ENCODE results near the gene RTN1.

Gene RTN1

DNA sequence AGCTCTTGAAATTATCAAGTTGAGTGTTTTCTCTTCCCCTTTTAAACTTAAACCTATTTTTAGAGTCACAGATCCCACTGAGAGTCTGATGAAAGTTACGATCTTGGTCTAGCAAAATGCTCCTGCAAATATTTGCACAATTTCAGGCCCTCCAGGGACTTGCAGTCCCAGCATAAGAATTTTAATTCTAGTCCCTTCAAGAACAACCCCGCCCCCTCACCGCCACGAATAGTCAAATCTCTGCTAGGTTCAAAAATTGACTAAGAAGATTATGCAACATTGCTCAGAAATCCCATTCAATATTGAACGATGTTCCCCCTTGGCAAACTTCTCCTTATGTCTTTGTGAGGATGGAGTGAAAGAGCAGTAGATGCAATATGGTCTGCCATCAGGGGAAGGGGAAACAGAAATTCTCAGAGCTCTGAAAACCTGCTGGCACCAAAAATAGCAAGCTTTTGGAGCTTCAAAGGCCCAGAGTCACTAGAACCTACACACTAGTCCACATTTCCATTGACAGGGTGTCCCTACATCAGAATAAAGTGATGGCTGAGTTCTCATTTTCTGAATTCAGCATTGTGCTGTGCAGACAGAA lies 166.4 kb downstream of the RTN1 start:
- Histone ChIP-seq H3K79me2 (ENCODE audit: insufficient read depth, low read length) (no peaks in the 10 kb centered on the region), H4K20me1 (ENCODE audit: insufficient read depth, low read length, poor library complexity, severe bottlenecking) (no peaks in the 10 kb centered on the region), H3K4me3 (ENCODE audit: low read length, poor library complexity, severe bottlenecking) (no peak overlapping the region), H3K9me2 (replicated peaks; ENCODE audit: low read depth, low read length) (no peaks in the 10 kb centered on the region), H3K36me3 (ENCODE audit: insufficient read depth, low read length) (no peaks in the 10 kb centered on the region), H3K4me2 (ENCODE audit: low read depth, low read length, poor library complexity, severe bottlenecking) (no peak overlapping the region), H3K27me3 (ENCODE audit: insufficient read depth, low read length, poor library complexity, severe bottlenecking) (no peaks in the 10 kb centered on the region), H3K9ac (ENCODE audit: low read depth, low read length, poor library complexity, severe bottlenecking) (no peak overlapping the region), H3F3A (ENCODE audit: low read depth) (no peaks in the 10 kb centered on the region), H3K4me1 (ENCODE audit: insufficient read depth, low read length, poor library complexity, severe bottlenecking) (no peaks in the 10 kb centered on the region), H2AFZ (ENCODE audit: low read length) (no peak overlapping the region), H3K9me3 (ENCODE audit: insufficient read depth, low read depth, low read length) (0 out of 2 replicates have a peak, but pooled peaks cover 3% of the 10 kb centered on the region)
- TF ChIP-seq, protein P1, sequence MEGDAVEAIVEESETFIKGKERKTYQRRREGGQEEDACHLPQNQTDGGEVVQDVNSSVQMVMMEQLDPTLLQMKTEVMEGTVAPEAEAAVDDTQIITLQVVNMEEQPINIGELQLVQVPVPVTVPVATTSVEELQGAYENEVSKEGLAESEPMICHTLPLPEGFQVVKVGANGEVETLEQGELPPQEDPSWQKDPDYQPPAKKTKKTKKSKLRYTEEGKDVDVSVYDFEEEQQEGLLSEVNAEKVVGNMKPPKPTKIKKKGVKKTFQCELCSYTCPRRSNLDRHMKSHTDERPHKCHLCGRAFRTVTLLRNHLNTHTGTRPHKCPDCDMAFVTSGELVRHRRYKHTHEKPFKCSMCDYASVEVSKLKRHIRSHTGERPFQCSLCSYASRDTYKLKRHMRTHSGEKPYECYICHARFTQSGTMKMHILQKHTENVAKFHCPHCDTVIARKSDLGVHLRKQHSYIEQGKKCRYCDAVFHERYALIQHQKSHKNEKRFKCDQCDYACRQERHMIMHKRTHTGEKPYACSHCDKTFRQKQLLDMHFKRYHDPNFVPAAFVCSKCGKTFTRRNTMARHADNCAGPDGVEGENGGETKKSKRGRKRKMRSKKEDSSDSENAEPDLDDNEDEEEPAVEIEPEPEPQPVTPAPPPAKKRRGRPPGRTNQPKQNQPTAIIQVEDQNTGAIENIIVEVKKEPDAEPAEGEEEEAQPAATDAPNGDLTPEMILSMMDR (conservative IDR thresholded peaks at IDR 0.05; ENCODE audit: low read length): no peak
- no peak for TF ChIP-seq EZH2phosphoT487 (IDR thresholded peaks at IDR 0.05; ENCODE audit: borderline replicate concordance)

DNA sequence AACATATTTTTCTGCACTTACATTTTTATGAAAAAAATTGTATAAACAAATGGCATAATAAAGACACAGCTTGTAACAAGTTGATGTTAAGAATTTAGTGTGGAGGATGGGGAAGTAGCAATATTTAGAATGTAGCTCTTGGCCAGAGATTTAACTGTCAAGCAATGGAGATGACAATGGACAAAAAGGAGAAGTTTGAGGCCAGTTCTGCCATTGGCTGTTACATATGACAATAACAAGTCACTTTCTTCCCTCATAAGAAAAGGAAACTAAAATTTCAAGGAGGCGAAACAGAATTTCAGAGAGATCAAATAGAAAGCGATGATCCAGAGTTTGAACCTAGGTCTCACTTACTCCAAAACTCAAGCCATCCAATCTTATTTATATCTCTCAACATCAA lies 171.1 kb downstream of the RTN1 start:
- Histone ChIP-seq H3K4me3 (ENCODE audit: low read length, poor library complexity, severe bottlenecking) (no peak overlapping the region), H3K36me3 (ENCODE audit: insufficient read depth, low read length) (no peaks in the 10 kb centered on the region), H2AFZ (ENCODE audit: low read length) (no peak overlapping the region), H4K20me1 (ENCODE audit: insufficient read depth, low read length, poor library complexity, severe bottlenecking) (no peaks in the 10 kb centered on the region), H3F3A (ENCODE audit: low read depth) (no peaks in the 10 kb centered on the region), H3K4me1 (ENCODE audit: insufficient read depth, low read length, poor library complexity, severe bottlenecking) (no peaks in the 10 kb centered on the region), H3K9me3 (ENCODE audit: insufficient read depth, low read depth, low read length) (0 out of 2 replicates have a peak, but pooled peaks cover 3% of the 10 kb centered on the region), H3K9ac (ENCODE audit: low read depth, low read length, poor library complexity, severe bottlenecking) (no peak overlapping the region), H3K27me3 (ENCODE audit: insufficient read depth, low read length, poor library complexity, severe bottlenecking) (no peaks in the 10 kb centered on the region), H3K9me2 (replicated peaks; ENCODE audit: low read depth, low read length) (no peaks in the 10 kb centered on the region), H3K4me2 (ENCODE audit: low read depth, low read length, poor library complexity, severe bottlenecking) (no peak overlapping the region), H3K79me2 (ENCODE audit: insufficient read depth, low read length) (no peaks in the 10 kb centered on the region)
- TF ChIP-seq, protein P1 (conservative IDR thresholded peaks at IDR 0.05; ENCODE audit: low read length): no peak
- no peak for TF ChIP-seq EZH2phosphoT487 (IDR thresholded peaks at IDR 0.05; ENCODE audit: borderline replicate concordance)

DNA sequence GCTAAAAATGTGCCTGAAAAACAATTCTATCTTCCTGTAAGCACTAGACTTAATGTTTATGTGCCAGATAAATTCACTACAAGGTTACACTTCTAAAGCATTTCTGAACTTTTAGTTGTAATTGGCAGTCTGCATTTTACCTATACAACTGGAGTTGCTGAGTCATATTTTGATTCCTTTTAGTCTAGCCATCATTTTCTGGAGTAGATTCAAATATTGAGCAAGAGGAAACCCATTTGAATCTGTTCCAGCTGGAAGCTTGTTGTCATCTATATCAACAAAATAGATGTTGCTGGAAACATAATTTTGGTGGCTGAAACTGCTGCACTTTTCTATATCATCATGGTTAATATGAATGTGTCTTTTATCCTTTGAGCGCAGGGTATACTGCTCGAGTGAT lies 171.8 kb downstream of the RTN1 start:
- Histone ChIP-seq H3K27me3 (ENCODE audit: insufficient read depth, low read length, poor library complexity, severe bottlenecking) (no peaks in the 10 kb centered on the region), H3K79me2 (ENCODE audit: insufficient read depth, low read length) (no peaks in the 10 kb centered on the region), H3K9me2 (replicated peaks; ENCODE audit: low read depth, low read length) (no peaks in the 10 kb centered on the region), H3F3A (ENCODE audit: low read depth) (no peaks in the 10 kb centered on the region), H3K9ac (ENCODE audit: low read depth, low read length, poor library complexity, severe bottlenecking) (no peak overlapping the region), H3K4me3 (ENCODE audit: low read length, poor library complexity, severe bottlenecking) (no peak overlapping the region), H3K36me3 (ENCODE audit: insufficient read depth, low read length) (no peaks in the 10 kb centered on the region), H2AFZ (ENCODE audit: low read length) (no peak overlapping the region), H3K4me1 (ENCODE audit: insufficient read depth, low read length, poor library complexity, severe bottlenecking) (no peaks in the 10 kb centered on the region), H3K4me2 (ENCODE audit: low read depth, low read length, poor library complexity, severe bottlenecking) (no peak overlapping the region), H3K9me3 (ENCODE audit: insufficient read depth, low read depth, low read length) (0 out of 2 replicates have a peak, but pooled peaks cover 3% of the 10 kb centered on the region), H4K20me1 (ENCODE audit: insufficient read depth, low read length, poor library complexity, severe bottlenecking) (no peaks in the 10 kb centered on the region)
- TF ChIP-seq, protein P1 (conservative IDR thresholded peaks at IDR 0.05; ENCODE audit: low read length): no peak
- TF ChIP-seq EZH2phosphoT487 (IDR thresholded peaks at IDR 0.05; ENCODE audit: borderline replicate concordance): no peak

All from Loucy (cell line).